ENCODE measurements around the gene MICA. TPM values are rescaled to one million over a fixed set of nuclear protein-coding genes. Genes with fewer than 3 reads are reported as not detected.

Gene MICA
- total RNA-seq, 4 donors from 2014 or later: 0.17 to 7.8 (median 5.0) TPM

DNA sequence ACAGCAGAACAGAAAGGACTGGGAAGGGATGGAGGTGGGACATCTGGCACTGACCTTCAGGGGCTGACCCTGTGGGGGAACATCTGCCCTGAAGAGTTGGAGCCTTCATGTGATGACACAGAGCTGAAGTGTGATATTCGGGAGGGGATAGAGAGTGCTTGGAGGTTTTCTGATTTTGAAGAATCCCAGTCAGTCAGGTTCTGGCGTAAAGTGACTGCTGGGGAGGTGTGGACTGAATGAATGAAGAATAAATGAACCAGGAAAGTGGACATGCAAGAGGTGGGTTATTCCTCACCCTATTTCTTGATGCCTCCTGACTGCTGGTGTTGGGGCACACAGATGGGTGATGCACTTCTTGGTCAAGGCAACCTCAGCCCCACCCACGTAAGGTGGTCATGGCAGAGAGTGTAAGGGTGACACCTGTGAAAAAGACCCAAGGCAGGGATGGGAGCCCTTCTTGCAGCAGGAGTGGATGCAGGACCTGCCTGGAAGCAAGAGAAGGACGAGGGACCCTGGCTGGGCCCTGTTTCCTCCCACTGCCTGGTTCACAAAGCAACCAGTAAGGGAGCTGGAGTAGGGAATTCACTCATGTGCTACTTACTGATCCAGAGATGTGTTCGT, 13.1 kb downstream of the MICA start:
- no peaks in the 10 kb centered on the region for H3K9me3 ChIP-seq
- TF ChIP-seq, protein P1, sequence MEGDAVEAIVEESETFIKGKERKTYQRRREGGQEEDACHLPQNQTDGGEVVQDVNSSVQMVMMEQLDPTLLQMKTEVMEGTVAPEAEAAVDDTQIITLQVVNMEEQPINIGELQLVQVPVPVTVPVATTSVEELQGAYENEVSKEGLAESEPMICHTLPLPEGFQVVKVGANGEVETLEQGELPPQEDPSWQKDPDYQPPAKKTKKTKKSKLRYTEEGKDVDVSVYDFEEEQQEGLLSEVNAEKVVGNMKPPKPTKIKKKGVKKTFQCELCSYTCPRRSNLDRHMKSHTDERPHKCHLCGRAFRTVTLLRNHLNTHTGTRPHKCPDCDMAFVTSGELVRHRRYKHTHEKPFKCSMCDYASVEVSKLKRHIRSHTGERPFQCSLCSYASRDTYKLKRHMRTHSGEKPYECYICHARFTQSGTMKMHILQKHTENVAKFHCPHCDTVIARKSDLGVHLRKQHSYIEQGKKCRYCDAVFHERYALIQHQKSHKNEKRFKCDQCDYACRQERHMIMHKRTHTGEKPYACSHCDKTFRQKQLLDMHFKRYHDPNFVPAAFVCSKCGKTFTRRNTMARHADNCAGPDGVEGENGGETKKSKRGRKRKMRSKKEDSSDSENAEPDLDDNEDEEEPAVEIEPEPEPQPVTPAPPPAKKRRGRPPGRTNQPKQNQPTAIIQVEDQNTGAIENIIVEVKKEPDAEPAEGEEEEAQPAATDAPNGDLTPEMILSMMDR (IDR thresholded peaks at IDR 0.05 in 4 of 5, conservative IDR thresholded peaks at IDR 0.05 in 1 of 5): no peak
- TF ChIP-seq POLR2A (IDR thresholded peaks at IDR 0.05): no peak
- H3K36me3 ChIP-seq: peaks cover 0 to 31% of the 10 kb centered on the region in 2 donors
- no peak overlapping the region for H3K27ac ChIP-seq
- no peaks in the 10 kb centered on the region for H3K4me1 ChIP-seq
- H3K27me3 ChIP-seq: no peaks in the 10 kb centered on the region
- no peak for ATAC-seq
- no peak for DNase-seq
- intact Hi-C loops (cut with DNase I; ENCODE audit: low total_unique reads): no loop called here
- in situ Hi-C loops (cut with MboI; ENCODE audit: low sequenced_read_pairs in 4 of 4): no loop called here
- H3K4me3 ChIP-seq: no peak overlapping the region

DNA sequence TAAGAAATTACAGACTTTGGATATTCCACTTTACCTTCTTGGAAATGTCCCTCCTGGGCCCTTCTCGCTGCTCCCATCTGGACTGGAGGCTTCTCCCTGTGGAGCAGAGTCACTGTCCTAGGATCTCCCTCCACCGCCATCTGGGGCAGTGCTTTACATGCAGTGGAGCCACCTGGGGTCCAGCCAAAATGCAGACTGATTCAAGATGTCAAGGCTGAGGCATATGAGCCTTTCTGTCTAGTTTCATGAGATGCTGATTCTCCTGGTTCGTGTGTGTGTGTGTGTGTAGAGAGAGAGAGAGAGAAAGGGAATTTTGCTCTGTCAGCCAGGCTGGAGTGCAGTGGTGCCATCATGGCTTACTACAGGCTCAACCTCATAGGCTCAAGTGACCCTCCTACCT, 14.9 kb downstream of the MICA start:
- in situ Hi-C loops (cut with MboI; ENCODE audit: low sequenced_read_pairs in 4 of 4): no loop called here
- no peak for ATAC-seq

DNA sequence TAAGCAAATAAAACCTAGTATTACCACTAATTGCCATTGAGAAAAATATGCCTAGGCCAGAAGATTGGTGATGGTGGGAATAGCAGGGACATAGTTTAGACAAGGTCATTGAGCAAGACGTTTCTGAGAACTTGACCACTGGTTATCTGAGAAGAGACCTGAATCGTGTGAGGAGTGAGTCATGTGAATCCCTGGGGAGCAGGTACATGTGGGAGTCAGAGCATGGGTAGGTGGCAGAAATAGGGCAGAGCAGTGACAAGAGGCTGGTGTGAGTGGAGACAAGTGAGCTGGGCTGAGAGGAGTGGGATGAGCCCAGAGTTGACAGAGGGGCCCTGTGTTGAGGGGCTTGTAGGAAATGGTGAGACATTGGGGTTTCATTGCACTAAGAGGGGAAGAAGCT, 16.4 kb downstream of the MICA start:
- no peak for DNase-seq
- Histone ChIP-seq H3K4me3 (no peak overlapping the region), H3K27ac (no peak overlapping the region), H3K9me3 (no peaks in the 10 kb centered on the region), H3K27me3 (no peaks in the 10 kb centered on the region), H3K4me1 (no peaks in the 10 kb centered on the region), H3K36me3 (peaks cover 0 to 10% of the 10 kb centered on the region in 2 donors)
- ATAC-seq: no peak
- no peak for TF ChIP-seq POLR2A (IDR thresholded peaks at IDR 0.05)
- TF ChIP-seq, protein P1 (IDR thresholded peaks at IDR 0.05 in 4 of 5, conservative IDR thresholded peaks at IDR 0.05 in 1 of 5): no peak
- in situ Hi-C loops (cut with MboI; ENCODE audit: low sequenced_read_pairs in 4 of 4) (no loop called here), intact Hi-C loops (cut with DNase I; ENCODE audit: low total_unique reads) (no loop called here)

More for the DNA sequence above, 14.9 kb downstream of the MICA start:
- Histone ChIP-seq H3K9me3 (no peaks in the 10 kb centered on the region), H3K4me3 (no peak overlapping the region), H3K27me3 (no peaks in the 10 kb centered on the region), H3K36me3 (peaks cover 0 to 13% of the 10 kb centered on the region in 2 donors), H3K27ac (no peak overlapping the region), H3K4me1 (no peaks in the 10 kb centered on the region)
- TF ChIP-seq POLR2A (IDR thresholded peaks at IDR 0.05): no peak
- no peak for DNase-seq
- intact Hi-C loops (cut with DNase I; ENCODE audit: low total_unique reads): no loop called here

DNA sequence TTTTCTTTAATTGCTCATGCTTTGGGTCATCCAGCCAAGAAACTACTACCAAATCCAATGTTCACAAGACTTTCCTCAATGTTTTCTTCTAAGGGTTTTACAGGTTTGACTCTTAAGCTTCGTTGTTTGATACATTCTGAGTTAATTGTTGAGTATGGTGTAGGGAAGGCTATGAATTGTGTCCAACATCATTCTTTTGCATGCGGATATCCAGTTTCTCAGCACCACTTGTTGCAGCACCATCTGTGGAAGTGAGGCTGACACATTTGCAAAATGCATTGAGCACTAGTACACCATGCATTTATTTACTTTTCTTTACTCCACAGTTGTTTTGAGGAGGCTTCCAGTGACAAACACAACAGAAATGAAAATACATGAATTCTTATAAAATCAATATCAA, 17.2 kb downstream of the MICA start:
- Histone ChIP-seq H3K36me3 (peaks cover 0 to 7% of the 10 kb centered on the region in 2 donors), H3K9me3 (no peaks in the 10 kb centered on the region), H3K27me3 (no peaks in the 10 kb centered on the region), H3K4me3 (no peak overlapping the region), H3K27ac (no peak overlapping the region), H3K4me1 (no peaks in the 10 kb centered on the region)
- DNase-seq (no peak), ATAC-seq (no peak)
- in situ Hi-C loops (cut with MboI; ENCODE audit: low sequenced_read_pairs in 4 of 4): no loop called here
- intact Hi-C loops (cut with DNase I; ENCODE audit: low total_unique reads): no loop called here
- no peak for TF ChIP-seq POLR2A (IDR thresholded peaks at IDR 0.05)
- TF ChIP-seq, protein P1 (IDR thresholded peaks at IDR 0.05 in 4 of 5, conservative IDR thresholded peaks at IDR 0.05 in 1 of 5): no peak

DNA sequence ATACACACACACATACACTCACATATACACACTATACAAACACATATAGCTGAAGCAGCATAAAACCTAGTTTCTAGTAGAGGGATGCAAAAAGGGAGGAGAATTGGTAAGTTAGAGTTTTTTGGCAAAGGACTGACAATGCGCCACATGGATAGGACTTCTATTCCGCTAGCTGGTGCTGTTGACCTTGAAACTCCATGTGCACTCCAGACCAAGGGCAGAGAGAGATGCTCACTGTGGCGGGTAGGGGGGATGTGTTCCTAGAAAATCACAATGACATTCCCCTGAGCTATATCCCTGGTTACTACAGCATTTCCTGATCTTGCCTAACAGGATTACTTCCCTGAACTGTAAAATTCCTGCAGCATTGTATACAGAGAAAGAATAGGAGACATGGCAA, 19.2 kb downstream of the MICA start:
- H3K27ac ChIP-seq: no peak overlapping the region
- in situ Hi-C loops (cut with MboI; ENCODE audit: low sequenced_read_pairs in 4 of 4): no loop called here
- H3K36me3 ChIP-seq: no peaks in the 10 kb centered on the region
- TF ChIP-seq, protein P1 (IDR thresholded peaks at IDR 0.05 in 4 of 5, conservative IDR thresholded peaks at IDR 0.05 in 1 of 5): no peak
- no peak for TF ChIP-seq POLR2A (IDR thresholded peaks at IDR 0.05)
- DNase-seq: no peak
- no peak for ATAC-seq
- H3K4me3 ChIP-seq: no peak overlapping the region
- no peaks in the 10 kb centered on the region for H3K4me1 ChIP-seq
- intact Hi-C loops (cut with DNase I; ENCODE audit: low total_unique reads): no loop called here
- H3K9me3 ChIP-seq: no peaks in the 10 kb centered on the region
- H3K27me3 ChIP-seq: no peaks in the 10 kb centered on the region

All from gastrocnemius medialis (tissue), 4 donors.